Astrocyte (in vitro differentiated cells and primary cell): Measurements from ENCODE around the gene SP6.
A peak's percentile ranks its signal among the peaks of the same experiment; 100 is the strongest.

Source experiments
- EZH2 ChIP-seq: IDR thresholded peaks from 2 replicates; pipeline ENCODE4 v1.6.1; 2012; ENCODE audit warnings: mild to moderate bottlenecking, low read length, inconsistent platforms; ENCODE audit not compliant: insufficient read depth
- TF ChIP-seq, protein P1 (sequence below): IDR thresholded peaks from 2 replicates; pipeline ENCODE4 v1.5.1; 2011; ENCODE audit warnings: low read depth, mild to moderate bottlenecking, inconsistent platforms, low read length, moderate library complexity; ENCODE audit not compliant: insufficient read depth

DNA sequence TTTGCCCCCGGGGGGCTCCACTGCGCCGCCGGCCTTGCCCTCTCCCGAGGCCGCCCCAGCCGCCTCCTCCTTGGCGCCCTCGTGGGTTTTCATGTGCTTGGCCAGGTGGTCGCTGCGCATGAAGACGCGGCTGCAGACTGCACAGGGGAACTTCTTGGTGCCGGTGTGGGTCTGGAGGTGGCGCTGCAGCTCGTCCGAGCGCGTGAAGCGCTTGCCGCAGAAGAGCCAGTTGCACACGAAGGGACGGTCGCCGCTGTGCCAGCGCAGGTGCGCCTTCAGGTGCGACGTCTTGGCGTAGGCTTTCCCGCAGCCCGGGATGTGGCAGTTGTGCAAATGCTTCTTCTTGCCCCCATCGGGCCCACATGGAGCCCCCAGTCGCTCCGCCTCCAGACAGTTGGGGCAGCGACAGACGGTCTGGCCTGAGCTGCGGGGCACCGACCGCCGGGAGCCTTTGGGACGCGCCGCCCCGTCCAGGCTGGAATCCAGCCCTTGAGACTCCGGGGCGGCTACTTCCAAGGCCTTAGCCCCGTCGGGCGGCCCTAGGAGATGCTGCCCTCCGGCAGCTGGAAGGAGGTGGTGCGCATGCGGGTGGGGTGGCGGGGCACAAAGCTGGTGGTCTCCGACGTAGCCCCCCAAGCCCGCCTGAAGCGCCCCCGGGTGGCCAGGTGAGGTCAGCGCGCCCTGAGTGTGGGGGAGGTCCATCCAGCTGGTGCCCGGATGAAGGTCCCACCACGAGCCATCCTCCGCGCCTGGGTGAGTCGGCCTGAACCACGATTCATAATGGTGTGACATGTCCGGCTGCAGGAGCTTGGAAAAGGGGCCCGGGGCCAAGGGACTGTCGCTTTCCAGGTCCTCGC lies 3.4 kb downstream of the SP6 start:
- TF ChIP-seq, protein P1, sequence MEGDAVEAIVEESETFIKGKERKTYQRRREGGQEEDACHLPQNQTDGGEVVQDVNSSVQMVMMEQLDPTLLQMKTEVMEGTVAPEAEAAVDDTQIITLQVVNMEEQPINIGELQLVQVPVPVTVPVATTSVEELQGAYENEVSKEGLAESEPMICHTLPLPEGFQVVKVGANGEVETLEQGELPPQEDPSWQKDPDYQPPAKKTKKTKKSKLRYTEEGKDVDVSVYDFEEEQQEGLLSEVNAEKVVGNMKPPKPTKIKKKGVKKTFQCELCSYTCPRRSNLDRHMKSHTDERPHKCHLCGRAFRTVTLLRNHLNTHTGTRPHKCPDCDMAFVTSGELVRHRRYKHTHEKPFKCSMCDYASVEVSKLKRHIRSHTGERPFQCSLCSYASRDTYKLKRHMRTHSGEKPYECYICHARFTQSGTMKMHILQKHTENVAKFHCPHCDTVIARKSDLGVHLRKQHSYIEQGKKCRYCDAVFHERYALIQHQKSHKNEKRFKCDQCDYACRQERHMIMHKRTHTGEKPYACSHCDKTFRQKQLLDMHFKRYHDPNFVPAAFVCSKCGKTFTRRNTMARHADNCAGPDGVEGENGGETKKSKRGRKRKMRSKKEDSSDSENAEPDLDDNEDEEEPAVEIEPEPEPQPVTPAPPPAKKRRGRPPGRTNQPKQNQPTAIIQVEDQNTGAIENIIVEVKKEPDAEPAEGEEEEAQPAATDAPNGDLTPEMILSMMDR: no peak
- peak; percentile 87 for TF ChIP-seq EZH2
